ENCODE measurements around the gene GBX2.

Gene GBX2

DNA sequence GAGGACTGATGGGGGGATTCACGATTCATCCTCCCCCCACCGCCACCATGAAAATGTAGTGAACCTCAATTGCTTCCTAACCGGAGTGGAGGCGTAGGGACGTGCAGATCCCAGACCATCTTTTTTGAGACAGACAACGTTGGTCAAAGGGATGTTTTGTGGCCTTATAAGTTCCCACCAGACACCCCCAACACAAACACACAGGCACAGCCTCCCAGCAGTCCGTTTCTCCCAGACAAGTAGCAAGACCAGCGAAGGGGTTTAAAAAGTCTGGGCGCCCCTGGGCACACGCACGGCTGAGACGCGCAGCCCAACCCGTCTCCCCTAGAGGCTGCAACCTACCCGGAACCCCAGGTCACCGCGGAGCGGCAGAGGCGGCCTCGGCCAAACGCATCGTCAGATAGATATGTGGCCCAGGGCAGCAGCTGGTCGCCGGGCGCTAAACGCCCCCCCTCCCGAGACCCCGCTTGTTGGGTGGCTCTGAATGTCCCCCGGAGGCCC lies 1.3 kb downstream of the GBX2 start:
- DNase-seq, result no peak

DNA sequence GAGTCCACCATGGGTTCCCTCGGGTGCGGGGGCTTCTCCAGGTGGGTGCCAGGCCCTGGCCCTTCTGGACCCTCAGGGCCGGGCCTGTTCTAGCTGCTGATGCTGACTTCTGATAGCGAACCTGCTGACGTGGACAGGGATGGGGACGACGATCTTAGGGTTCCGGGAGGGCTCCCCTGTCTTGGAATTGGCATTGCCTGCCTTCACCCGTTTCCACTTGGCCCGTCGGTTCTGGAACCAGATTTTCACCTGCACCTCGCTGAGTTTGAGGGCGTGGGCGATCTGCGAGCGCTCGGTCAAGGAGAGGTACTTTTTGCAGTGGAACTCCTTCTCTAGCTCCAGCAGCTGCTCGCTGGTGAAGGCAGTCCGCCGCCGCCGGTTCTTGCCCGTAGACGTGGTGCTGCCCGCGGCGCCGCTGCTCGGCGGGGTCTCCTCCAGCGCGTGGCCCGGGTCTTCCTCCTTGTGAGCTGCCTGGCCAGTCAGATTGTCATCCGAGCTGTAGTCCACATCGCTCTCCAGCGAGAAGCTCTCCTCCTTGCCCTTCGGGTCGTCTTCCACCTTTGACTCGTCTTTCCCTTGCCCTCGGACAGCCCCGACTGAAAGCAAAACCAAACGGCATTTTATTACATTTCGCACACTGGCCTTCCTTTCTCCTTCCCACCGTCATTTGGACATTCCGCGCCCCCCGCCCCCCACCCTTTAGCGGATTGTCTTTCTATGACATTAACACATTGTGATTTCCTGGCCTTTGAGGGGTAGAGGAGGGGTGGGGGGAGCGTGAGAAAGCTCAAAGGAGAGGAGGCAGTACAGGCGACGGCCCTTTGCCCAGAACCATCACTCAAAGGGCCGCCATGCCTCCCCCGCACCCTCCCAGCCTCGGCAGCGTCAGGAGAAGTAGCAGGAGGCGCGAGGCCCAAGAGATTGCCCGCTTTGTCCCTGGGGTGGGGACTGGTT lies 2.1 kb downstream of the GBX2 start:
- no peak for DNase-seq

DNA sequence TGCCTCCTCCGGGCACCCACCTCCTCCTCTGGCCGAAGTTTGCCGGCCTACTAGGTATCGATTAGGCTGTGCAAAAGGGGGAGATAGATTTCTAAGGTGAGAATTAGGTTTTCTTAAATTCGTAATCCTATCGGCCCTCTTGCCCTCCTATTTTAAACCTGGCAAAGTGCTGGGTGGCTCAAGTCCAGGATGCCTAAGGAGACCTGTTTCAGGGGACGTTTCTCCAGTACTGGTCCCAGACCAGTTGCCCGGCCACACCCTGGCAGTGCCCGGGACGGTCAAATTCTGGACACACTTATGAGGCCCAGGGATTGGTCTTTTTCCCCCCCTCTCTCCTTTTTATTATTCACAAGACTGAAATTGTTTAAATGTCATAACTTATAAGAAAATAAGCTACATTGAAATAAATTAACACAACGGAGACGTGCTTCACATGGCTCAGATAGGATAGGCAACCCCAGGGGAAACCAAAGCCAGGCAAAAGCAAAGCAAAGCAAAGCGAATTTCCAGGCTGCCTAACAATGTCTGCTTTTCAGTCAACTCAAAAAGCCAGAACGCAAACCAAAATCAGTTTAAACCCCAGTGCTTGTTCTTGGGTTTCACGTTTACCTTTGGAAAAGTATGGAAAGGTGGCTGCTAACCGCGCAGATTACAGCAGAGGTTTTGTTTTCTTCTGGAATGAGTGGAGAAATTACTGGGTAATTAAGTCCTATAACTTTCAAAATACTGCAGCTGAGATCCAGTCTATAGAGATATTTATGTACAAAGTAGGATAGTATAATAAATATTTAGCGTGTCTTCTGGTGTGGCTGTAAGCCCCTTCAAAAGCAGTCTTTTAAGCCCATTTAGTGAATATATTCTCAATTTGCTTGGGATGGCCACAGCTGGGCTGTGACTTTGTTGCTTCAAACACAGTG lies 3.0 kb downstream of the GBX2 start:
- DNase-seq, result no peak

DNA sequence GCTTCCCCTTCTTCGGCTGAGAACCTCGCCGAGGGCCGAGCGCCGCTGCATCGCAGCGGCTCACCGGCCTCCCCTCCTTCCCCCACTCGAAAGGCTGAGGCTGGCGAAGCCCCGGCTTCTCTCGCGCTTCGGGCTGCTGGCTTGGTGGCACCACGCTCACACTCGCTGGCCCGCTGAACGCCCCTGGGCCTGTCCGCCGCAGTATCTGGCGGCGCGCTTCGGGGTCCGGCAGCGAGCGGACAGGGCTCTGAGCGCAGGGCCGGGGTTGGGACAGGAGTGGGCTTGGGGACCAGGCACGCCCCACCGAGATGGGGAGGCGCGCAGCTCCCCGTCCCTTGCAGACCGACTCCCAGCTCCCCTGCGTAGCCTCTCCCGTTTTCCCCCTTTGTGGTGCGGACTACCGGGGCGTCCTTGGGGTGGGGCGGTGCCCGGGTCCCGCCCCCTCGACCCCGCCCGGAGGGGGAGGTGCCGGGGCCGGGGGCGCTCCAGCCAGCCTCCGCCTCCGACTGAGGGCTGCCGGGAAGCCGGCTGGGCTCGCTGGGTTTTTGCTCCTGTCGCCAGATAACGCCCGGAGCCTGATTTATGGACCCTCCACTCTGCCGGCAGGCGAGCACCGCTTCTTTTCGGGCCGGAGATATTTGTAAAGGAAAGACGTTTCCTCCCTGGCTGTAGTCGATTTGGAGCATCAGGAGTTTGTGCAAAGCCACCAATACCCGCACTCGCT lies 3.8 kb downstream of the GBX2 start:
- no peak for DNase-seq

DNA sequence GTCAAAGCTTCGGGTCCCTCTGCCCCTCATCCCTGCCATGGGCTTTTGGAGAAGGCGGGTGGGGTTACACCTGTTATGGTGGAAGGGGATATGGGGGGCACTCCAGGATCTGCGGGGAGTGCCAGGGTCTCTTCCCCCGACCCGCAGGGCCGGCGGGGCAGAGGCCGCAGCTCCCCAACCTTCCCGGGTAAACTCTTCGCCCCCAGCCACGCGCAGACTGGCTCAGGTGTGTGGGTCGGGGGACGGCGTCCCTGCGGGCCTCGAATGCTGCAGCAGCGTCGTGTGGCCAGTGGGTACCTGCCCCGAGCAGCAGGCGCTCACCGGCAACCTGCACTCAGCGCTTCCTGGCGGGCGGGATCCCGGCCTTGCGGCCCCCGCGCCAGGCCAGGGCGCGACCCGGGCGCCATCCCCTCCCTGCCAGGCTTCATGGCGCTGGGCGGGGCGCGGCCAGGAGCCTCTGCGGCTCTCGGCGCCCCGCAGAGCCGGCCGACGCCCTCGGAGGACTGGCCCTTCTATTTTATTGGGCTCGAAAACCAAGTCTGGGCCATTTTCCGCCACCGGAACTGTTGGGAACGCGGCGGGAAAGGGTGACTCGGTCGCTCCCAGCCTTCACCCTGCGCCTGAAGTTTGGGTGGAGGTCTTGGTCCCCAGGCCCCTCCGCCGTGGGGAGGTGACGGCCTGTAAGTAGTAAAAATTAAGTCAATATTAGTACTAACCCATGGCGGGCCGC lies 4.5 kb downstream of the GBX2 start:
- no peak for DNase-seq

DNA sequence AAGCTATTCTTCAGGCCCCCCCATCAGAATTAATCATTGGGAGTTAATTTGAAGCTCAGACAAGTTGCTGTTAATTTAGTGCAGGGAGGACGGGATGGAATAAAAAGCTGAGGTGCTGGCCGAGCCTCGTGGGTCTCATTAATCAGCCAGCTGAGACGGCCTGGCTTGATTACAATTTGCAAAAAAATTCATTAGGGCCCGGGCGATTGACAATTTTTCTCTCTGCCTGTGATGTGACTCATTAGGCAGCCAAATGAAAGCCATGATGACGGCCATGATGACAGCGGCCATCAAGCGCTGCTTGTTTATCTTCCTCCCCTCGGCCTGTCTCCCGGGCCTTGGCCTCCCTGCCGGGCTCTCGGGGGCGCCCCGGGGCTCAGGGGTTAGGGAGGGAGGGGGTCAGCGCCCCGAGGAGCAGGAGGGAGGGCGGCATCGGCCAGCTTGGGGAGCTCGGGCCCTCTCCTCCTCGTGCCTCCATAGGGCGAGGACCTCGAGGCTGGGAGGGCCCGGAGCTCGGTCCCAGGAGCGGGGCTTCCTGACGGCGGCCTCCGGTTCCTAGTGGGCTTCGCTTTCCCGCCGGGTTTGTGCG lies 5.2 kb downstream of the GBX2 start:
- DNase-seq, result no peak

DNA sequence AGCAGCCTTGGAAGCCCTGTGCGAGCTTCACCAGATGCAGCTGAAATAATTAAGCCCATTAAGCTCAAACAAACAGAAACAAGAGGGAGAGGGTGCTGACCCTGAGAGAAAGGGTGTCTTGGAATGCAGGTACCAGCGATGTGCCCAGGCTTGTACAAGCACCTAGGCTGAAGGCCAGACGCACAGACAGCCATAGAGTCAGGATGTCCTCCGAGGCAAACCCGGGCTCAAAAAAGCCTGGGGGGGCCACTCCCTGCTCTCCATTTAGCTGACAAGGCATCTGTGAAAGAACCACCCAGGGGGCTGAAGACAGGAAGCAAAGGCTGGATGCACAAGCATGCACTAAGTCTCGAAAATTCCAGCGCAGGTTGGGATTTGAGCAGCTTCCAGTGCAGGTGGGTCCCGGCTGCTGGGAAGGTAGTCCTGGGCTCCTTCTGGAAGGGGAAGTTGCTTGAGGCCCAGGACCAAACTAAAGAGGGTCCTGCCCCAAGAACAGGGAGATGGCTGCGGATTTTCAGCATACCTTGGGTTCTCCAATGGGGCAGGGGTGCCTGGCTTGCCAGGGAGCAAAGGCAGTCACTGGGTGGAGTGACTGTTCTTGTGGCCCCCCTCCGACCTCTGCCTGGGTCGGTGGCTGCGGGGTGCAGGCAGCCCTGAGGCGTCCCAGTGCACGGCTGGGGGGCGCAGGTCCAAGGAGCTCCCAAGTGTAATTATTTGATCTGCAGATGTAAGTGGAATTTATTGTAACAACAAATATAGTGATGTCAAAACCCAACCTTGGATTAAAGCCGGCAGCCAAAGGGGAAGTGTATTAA lies 5.9 kb downstream of the GBX2 start:
- DNase-seq, result no peak

DNA sequence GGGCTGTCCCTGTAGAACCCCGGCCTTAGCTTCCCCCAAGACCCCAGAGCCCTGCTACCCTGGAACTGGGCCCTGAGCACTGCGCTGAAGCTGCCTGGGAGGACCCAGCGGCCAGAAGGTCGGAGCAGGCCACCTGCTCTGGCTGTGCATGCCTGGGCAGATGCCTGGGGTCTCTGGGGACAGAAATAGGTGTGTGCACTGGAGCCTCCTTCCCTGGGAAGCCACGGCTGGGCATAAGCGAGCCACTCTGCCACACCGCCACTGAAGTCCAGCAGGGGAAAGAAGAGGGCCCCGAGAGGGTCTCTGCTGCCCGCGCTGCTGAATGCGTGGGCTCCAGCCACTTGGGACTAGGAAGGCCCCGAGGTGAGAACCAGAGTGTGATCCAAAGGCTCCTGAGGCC lies 6.7 kb downstream of the GBX2 start:
- DNase-seq, result no peak

DNA sequence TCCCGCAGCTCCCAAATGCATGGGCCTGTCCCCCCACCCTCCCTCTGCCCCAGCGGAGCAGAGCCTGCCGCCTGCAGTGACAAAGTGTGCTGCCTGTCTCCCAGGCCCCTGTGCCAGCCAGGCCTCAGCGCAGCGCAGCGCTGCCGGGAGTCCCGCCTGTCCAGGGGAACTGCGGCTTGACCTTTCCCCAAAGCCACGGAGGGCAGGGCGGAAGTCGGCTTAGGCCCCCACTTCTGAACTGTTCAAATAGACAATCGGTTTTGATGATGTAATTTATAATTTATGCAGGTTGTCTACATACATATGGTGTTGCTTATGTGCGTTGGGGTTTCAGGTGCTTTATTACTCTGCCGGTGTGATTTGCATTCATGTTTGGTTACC lies 7.1 kb downstream of the GBX2 start:
- no peak for DNase-seq

DNA sequence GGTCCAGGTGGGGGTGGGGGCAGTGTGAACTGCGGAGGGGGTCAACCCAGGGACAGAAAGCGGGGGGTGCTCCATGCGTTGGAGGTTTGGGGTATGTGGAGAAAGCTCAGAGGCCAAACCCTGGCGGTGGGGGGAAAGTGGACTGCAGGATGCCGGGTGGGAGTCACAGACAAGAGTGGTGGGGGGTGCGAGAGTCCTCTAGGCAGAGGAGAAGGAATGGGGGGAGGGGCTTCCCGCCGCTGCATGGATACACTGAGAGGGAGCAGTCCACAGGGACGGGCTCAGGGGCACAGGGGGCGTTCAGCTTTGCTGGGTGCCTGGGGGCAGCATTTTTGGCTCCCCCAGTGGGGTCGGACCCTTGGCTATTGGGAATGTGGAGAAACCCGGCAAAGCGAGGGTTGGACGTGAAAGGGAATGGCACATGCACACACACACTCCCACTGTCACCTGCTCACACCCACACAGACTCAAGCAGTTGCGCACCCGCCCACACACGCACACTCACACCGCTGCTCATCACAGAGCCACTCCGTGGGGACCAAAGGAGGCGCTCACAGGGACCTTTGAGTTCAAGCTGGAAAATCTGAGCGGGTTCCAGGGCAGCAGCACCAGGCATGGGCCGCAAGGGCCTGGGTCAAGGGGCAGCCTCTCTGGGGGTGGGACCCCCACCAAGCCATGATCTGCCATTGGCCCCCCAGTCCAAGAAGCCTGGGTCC lies 7.7 kb downstream of the GBX2 start:
- no peak for DNase-seq

DNA sequence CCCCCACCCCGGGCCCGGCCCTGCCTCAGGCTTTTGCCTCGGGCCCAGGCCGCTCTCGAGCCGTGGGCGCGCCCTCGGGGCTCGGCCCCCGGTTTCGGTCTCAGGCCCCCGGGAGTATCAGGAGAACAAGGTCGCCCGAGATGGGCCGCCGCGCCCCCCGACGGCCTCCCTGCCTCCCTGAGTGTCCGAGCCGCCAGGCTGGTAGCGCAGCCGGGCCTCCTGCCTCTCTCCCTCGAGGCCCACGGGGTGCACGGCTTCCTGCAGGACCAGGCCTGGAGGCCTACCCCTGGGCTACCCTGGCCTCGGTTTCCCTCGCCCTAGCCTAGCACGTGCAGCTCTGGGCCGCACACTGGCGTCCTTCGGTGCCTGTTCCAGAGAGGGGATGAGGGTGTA lies 8.4 kb downstream of the GBX2 start:
- DNase-seq, result no peak

DNA sequence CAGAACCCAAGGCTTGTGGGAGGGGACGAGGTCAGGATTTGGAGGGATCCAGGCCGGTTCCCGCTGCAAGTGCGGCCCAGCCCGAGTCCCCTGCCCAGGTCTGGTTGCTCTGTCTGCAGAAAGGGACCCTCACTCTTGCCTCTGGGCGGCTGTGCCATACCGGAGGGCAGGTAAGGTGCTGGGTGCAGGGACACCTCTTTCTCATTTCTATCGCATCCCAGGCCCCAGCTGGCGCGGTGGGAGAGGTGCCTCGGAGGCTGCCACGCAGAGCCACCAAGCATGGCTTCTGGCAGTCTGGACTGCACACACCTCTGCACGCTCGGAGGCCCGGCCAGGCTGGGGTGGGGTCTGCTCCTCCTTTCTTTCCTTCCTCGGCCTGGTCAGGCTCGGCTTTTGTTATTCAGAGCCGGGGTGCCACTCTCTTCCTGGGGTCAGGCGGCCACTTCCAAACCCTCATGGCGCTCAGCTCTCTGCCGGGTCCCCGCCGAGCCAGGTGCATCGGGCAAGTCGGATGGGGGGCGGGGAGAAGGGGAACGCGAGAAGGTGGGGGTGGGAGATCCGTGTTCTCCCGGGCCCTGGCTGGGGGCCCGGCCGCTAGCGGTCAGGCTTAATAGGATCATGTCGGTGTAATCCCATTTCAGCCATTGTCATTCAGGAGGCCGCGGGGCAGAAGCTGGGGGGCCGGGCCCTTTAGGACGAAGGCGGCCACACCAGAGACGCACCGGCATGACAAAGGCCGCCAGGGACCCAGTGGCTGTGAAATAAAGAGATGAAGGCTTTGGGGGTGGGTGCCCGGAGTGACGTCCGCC lies 9.0 kb downstream of the GBX2 start:
- no peak for DNase-seq

DNA sequence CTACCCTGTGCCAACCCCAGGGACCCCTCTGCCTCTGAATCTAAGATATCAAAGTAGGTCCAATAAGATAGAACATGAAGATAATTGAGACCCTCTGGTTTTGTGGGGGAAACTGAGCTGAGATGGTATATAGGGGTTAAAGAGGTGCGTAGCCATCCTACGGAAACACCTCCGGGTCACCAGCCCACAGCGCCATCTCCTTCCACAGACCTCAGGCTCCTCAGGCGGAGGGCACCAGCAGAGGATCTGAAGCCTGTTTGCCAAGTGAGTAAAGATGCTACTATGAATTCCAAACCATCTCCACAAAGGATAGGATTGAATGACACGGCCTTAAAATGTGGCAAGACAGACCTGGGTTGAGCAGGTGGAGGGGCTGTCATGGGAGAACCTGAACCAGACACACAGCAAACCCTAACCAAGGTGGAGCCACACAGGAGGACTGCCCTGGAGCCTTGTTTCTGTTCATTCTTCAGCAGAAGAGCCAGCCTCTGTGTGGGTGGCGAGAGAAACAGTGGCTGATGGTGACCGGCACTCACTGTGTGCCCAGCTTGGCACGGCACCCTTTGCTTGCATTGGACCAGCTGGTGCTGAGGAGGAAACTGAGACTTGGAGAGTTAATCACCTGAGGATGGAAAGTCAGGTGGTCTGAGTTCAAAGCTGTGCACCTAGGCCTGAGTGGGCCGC lies 10.2 kb downstream of the GBX2 start:
- DNase-seq, result no peak

DNA sequence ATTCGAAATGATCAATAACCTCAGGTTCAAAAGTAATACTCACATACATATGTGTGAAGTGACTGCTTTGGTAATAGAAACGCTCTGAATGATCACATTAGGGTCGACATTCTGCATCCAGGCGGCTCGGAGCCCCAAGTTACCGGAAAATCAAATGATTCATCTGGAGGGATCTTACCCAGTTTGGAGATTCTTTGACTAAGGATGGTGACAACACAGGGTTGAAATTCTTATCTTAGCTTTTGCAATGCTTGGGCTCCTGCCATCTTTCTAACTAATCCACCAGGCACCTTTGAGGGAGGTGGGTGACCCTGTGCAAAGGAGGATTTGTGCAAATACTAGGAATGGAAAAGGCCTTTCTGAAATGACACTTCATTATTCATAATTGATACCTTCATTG lies 10.8 kb downstream of the GBX2 start:
- DNase-seq, result no peak

DNA sequence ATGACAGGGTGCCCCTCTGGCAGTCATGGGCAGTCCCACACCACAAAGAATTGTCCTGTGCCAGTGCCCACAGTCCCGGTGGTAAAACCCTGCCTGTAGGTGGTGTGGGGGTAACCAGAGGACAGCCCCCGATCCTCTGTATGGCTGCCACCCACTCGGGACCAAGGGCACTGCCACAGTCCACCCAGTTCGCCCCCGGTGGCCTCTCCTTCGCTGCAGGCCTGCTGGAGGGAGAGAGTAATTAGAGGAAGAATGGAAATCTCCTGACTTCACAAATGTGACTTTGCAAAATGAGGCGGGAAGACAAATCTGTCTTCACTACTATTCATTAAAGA lies 11.4 kb downstream of the GBX2 start:
- no peak for DNase-seq

DNA sequence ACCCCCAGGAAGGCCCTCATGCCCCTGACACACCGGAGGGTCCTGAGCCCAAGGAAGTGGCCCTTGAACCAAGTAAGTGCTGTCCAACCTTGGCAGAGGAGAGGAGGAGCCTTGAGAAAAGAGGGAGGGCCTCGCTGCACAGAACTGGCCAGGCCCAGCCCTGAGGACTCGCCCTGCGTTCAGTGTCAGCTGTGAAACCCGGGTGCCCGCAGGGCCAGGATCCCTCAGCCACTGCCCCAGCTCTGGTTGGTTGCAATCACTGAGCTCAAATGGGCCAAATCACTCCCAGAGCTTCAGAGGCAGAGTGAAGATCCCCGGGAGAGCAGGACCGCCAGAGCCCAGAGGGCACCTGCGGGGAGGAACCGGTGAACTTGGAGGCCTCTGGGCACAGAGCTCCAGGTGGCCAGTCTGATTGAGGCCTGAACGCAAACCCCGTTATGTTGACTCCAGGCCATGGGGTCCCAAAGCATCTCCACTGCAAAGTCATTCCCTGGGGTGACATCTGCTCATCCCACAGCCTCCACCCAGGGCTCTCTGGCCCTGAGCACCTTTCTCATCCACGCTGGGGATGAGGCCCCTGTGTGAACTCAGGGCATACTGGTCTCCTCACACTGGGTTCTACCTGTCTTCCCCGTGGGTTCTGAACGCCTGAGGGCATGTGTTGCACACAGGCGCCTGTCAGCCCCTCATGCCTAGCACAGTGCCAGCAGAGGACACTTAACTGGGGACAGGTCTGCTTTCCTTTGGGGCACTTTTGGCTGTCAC lies 11.9 kb downstream of the GBX2 start:
- DNase-seq, result no peak

DNA sequence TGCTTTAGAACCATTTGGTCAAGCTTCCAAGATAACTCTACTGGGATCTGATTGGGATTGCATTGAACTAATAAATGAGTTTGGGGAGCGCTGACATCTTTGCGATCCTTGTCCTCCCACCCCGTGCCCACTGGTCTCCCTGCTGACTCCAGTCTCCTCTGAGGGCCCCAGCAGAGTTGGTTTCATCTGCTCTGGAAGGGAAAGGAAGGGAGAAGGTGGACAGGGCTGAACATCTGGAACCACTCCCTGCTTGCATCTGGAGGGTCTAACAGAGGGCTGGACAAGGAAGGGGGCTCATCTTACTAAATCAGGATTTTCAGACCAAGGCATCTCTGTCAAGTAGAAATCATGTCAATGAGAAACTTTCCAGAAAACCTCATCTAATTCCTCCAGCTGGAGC lies 12.8 kb downstream of the GBX2 start:
- no peak for DNase-seq

DNA sequence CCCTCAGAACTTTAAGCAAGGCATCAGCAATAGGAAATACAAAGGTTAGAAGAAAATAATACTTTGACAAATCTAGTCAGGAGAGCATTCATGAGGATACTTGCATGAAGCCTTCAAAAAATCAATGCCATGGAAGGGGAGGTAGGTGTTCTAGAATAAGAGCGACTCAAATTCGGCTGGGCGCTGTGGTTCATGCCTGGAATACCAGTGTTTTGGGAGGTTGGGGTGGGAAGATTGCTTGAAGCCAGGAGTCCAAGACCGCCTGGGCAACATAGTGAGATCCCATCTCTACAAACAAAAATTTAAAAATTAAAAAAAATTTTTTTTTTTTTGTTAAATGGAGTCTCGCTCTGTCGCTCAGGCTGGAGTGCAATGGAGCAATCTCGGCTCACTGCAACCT lies 21.8 kb downstream of the GBX2 start:
- DNase-seq, result no peak

All from SHP77 (cell line).